HPDE6-E6E7 (cell line): ENCODE measurements around the gene SRRM2.
A peak's percentile ranks its signal among the peaks of the same experiment; 100 is the strongest.

ENCODE experiments used
- DNase-seq: peaks from one replicate; pipeline ENCODE4 v3.0.0; 2011; ENCODE audit warnings: missing footprints; ENCODE audit errors: extremely low spot score

Gene SRRM2

GRCh38 chr16:2739625-2740430 is 12.6 kb upstream of the SRRM2 start:
- DNase-seq, result no peak

- no peak for DNase-seq
Measured at GRCh38 chr16:2740476-2740875, 12.0 kb upstream of the SRRM2 start.

DNA sequence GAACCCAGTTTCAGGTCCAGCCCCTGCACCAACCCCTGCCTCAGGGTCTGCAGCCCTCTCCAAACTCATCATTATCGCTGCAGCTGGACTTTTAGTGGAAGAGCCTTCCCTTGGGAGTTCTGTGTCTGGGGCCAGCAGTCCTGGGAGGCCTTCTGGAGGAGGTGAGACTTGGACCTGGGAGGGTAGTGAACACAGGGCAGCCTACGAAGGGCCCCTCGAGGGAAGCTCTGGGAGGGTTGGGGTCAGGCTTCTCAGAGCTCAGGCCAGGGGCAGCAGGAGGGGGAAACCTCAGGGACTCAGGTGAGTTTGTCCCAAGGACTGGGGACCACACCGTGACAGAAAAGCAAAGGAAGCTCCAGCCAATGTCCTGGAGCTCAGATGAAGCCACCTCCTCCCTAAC is 11.3 kb upstream of the SRRM2 start:
- DNase-seq, result no peak

DNA sequence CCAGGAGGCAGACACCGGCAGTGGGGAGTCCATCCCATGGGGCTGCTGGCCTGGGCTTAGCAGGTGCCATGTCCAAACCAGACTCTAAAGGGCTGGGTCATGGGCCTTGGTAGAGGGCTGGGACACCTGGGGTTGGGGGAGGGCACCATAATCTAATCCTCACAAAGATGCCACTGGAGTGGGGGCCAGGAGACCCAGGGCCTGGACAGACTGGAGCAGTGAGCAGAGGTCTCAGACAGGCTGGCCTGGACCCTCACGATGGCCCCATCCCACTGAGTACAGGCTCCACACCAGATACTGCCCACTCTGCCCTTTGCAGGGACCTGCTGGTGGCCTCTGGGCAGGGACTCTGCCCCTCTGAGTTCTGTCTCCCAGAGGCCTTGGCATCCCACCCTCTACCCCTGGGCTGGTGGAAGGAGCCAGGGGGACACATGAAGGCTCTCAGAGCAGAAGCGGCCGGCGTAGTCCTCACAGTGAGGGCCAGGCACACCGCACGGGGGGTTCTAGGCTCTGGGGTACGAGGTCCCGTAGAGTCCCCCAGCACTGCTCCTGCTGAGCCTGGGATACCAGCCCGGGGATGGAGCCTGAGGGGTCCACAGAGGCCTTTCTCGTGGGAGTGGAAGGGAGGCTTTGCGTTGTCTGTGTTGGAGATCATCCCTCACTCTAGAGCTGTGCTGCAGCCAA is 10.0 kb upstream of the SRRM2 start:
- DNase-seq, result no peak

DNA sequence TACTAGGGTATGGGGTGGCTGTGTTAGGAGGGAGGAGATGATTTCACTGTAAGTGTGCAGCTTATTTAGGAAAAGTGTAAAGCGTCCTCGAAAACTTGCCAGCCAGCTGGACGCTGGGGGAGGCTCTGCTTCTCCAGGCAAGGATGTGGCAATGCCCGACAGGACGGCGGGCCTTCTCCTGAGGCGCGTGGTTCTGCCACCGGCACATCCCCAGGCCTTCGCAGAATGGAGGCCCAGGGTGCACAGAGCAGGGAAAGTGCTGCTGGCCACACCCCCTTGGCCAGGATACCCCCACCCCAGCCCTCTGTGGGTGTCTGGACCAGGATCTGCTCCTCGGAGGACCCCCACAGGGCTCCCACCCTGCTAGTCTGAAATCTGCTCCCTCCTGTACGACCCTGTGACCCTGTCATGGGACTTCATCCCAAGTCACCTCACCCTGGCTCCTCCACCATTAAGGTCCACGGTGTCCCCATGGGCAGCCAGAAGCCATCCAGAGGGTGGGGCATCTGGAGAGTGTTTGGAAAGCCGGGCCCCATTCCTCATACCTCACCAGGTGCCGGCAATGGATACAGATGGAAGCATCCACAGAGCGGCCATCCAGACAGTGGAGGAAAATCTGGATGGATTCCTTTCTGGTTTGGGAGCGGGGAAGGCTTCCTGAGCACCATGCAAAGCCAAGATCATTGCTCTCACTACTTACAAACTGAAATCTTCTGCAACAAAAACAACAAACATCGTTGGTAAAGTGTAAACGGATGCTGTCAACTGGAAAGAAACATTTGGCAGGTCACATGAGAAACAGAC is 9.2 kb upstream of the SRRM2 start:
- no peak for DNase-seq

- no peak for DNase-seq
Measured at GRCh38 chr16:2744711-2745110, 7.7 kb upstream of the SRRM2 start.

- DNase-seq, result no peak
Measured at GRCh38 chr16:2745116-2745890, 7.1 kb upstream of the SRRM2 start.

GRCh38 chr16:2745961-2746360 is 6.5 kb upstream of the SRRM2 start:
- no peak for DNase-seq

GRCh38 chr16:2748757-2749455 is 3.5 kb upstream of the SRRM2 start:
- no peak for DNase-seq

DNA sequence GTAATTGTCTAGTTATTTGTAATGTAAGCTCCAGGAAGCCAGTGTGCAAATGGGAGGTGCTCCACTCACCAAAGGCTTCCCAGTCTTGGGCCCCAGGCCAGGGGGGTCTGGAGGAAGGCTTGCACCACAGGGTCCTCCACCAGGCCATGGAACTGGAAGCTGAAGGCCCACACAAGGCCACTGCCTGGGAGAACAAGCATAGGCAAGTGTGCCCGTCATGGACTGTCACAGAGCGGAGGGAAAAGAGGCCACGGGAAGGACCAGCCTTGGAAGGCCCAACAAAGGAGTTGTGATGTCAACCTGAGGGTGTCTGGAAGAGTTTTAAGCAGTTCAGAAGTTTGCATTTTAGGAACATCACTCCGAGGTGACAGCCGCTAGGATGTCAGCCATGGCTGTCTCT is 3.0 kb upstream of the SRRM2 start:
- no peak for DNase-seq

DNA sequence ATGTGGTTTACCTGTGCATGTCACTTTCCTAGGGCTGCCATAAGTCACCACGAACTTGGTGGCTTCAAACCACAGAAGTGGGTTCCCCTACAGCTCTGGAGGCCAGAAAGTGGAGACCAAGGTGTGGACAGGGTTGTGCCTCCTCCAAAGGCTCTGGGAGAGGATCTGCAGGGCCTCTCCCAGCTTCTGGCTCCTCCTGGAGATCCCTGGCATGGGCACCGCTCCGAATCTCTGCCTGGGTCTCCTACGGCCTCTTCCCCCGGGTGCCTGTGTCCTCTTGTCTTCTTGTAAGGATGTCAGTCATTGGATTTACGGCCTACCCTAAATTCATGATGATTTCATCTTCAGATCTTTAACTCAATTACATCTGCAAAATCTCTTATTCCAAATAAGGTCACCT is 2.5 kb upstream of the SRRM2 start:
- DNase-seq, result no peak

GRCh38 chr16:2751577-2752034 is 832 bp upstream of the SRRM2 start:
- no peak for DNase-seq

DNA sequence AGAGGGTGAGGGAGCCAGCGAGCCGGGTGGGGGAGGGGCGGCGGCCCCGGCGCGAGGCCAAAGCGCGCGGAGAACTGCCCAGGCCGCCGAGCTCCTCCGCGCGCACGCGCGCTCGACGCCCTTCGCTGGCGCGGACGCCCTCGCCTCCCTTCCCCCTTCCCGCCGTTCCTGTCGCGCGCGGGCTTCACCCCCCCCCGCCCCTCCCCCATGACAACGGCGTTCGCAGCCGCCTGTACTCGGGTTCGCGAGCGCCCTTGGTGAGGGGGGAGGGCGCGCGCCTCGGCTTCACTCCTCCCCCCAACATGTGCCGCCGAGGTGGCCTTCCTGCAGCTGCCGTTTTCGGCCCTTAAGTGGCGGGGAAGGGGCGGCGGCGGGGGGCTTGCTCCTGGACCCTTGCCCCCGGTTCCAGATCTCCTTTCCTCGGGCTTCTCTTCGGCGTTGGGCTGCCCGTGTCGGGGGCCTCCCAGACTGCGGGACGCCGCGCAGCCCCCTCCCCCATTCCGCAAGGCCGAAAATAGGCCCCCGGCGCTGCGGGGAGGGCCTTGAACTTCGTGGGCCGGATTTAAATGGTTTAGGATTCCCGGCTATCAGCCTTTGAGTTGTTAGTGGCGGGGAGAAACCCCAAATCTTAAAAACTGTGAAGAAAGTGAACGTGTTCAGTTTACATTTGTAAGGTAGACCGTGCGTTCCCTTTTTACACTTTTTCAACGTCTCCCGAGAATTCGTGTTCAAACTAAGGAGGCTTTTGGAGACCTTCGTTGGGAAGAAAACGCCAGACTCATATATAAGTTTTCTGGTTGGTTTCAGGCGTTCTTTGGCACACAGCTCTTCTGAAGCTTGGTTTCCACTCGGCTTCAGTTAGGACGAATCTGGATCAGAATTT is 653 bp downstream of the SRRM2 start:
- DNase-seq, result peak; percentile 63

- DNase-seq, result no peak
Measured at GRCh38 chr16:2753733-2754020, 1.2 kb downstream of the SRRM2 start.

- DNase-seq, result no peak
Measured at GRCh38 chr16:2755158-2755557, 2.7 kb downstream of the SRRM2 start.

GRCh38 chr16:2756288-2757015 is 4.0 kb downstream of the SRRM2 start:
- no peak for DNase-seq

DNA sequence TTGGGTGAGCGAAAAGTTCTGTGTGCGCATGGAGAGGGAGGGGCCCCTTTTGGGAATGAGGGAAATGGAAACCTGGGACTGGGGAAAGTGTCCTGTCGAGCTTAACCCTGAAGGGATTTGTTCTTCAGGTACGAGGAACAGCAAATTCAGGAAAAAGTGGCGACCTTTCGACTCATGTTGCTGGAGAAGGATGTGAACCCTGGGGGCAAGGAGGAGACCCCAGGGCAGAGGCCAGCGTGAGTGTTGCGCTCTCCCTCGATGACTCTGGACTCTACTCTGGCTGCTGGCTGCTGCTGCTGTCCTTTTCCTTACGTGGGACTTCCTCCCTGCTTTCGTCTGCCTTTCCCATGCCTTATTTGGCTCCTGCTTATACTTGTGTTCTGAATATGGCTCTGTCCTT is 4.9 kb downstream of the SRRM2 start:
- DNase-seq, result no peak

DNA sequence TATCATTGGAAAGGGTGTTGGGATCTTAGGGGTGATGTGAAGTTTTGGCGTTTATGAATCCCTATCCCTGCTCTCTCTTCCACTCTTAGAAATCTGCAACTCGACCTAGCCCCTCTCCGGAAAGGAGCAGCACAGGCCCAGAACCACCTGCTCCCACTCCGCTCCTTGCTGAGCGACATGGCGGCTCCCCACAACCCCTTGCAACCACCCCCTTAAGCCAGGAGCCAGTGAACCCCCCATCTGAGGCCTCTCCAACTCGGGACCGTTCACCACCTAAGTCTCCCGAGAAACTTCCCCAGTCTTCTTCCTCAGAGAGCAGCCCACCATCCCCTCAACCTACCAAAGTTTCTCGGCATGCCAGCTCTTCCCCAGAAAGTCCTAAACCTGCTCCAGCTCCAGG is 9.0 kb downstream of the SRRM2 start:
- no peak for DNase-seq

GRCh38 chr16:2761886-2762583 is 9.6 kb downstream of the SRRM2 start:
- no peak for DNase-seq
